ENCODE results near the gene DPEP2NB.

- no peak for TF ChIP-seq CTCF (conservative IDR thresholded peaks at IDR 0.05; ENCODE audit: low read depth, low read length)
- TF ChIP-seq EZH2 (IDR thresholded peaks at IDR 0.05; ENCODE audit: borderline replicate concordance, low read depth, low read length, poor library complexity, severe bottlenecking): no peak
Observed at GRCh38 chr16:67999985-68000384, 15.7 kb downstream of the DPEP2NB start.
